Prostate gland (tissue), 2 donors: ENCODE measurements around the gene VAV2.
A peak's percentile ranks its signal among the peaks of the same experiment; 100 is the strongest.

Source experiments
- POLR2A ChIP-seq: fragments of 450-650 bp; IDR thresholded peaks from one replicate; pipeline ENCODE4 v1.6.1; 2016; ENCODE audit warnings: antibody characterized with exemption, mild to moderate bottlenecking
- POLR2AphosphoS5 ChIP-seq: sonication (generic); formaldehyde crosslinking; IDR thresholded peaks from one replicate; pipeline ENCODE4 v1.6.1; 2017; ENCODE audit warnings: antibody characterized with exemption
- TF ChIP-seq, protein P1 (sequence below), 4 experiments: fragments of 200-600 bp in 2 of 4; fragments of 450-650 bp in 2 of 4; sonication (generic) in 2 of 4; IDR thresholded peaks; 1 replicate in 3 of 4; 2 replicates in 1 of 4; pipeline ENCODE4 v1.5.1; 2016 to 2019; ENCODE audit warnings: antibody characterized with exemption in 4 of 4, mild to moderate bottlenecking in 2 of 4, moderate library complexity in 2 of 4

DNA sequence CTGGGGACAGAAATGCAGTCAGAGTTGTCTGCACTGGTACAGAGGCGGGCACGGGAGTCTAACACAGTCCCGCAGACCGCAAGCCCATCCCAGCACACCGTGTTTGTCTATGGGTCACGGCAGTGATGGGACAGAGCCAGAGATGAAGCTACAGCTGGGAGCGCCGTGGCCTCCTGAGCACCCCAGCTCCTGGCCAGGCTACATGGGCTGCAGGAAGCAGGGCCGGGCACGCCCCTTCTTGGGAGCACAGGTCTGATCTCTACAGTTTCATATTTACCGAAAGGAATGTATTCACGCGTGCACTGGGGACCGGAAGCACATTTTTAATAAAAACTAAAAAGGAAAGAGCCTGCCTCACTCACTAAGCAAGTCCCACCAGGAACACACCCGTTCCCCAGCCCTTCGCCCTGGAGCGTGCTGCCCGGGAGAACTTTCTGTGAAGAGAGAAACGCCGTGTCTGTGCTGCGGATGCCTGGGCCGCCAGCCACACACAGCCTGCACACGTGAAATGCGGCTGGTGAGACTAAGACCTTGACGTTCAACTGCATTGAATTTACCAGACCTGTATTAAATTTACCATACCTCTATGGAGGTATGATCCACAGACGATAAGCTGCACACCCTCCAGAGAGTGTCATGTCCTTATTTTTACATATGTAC lies 81.1 kb downstream of the VAV2 start:
- TF ChIP-seq, protein P1, sequence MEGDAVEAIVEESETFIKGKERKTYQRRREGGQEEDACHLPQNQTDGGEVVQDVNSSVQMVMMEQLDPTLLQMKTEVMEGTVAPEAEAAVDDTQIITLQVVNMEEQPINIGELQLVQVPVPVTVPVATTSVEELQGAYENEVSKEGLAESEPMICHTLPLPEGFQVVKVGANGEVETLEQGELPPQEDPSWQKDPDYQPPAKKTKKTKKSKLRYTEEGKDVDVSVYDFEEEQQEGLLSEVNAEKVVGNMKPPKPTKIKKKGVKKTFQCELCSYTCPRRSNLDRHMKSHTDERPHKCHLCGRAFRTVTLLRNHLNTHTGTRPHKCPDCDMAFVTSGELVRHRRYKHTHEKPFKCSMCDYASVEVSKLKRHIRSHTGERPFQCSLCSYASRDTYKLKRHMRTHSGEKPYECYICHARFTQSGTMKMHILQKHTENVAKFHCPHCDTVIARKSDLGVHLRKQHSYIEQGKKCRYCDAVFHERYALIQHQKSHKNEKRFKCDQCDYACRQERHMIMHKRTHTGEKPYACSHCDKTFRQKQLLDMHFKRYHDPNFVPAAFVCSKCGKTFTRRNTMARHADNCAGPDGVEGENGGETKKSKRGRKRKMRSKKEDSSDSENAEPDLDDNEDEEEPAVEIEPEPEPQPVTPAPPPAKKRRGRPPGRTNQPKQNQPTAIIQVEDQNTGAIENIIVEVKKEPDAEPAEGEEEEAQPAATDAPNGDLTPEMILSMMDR (IDR thresholded peaks at IDR 0.05): no peak
- TF ChIP-seq POLR2AphosphoS5 (peak; percentile 49), POLR2A (no peak)
